ENCODE data around the gene KANK3. TPM values are rescaled to one million over a fixed set of nuclear protein-coding genes. Genes with fewer than 3 reads are reported as not detected.

KANK3 gene
- polyA plus RNA-seq, 1 donor (not counting 4 experiments of a cell fraction or from before 2014, with no cell fraction given), result 0.16 TPM

- peak within 1 kb of the TSS; percentile 55 for H3K27ac ChIP-seq (ENCODE audit: control insufficient read depth, insufficient read depth, low read length)
- peaks cover 3 to 17% of the 10 kb centered on the region in 2 experiments for H3K36me3 ChIP-seq (ENCODE audit: control insufficient read depth in 2 of 2, extremely low read depth in 1 of 2, insufficient read depth in 2 of 2, low read length in 2 of 2)
- H3K27me3 ChIP-seq (ENCODE audit: control insufficient read depth, extremely low read depth, insufficient read depth, low read length), result no peaks in the 10 kb centered on the region
- peaks cover 5% of the 10 kb centered on the region for H4K20me1 ChIP-seq (ENCODE audit: control insufficient read depth, extremely low read depth, insufficient read depth, low read length)
- TF ChIP-seq EZH2 (IDR thresholded peaks at IDR 0.05; ENCODE audit: low read length), result no peak
- peak in 2 of 3 experiments; percentile 20 to 27 for TF ChIP-seq CTCF (optimal IDR thresholded peaks at IDR 0.05 in 1 of 3, IDR thresholded peaks at IDR 0.05 in 1 of 3, conservative IDR thresholded peaks at IDR 0.05 in 1 of 3; ENCODE audit: extremely low read depth in 1 of 3, insufficient read depth in 2 of 3, low read length in 3 of 3)
- FAIRE-seq (no peak), DNase-seq (ENCODE audit: low read depth, low spot score) (no peak)
- H2AFZ ChIP-seq (ENCODE audit: control insufficient read depth, low read length), result peak within 1 kb of the TSS; percentile 40
- no peaks in the 10 kb centered on the region for H3K9me1 ChIP-seq (ENCODE audit: control insufficient read depth, extremely low read depth, insufficient read depth, low read length)
- peak within 1 kb of the TSS; percentile 71 for H3K9ac ChIP-seq (ENCODE audit: control insufficient read depth, extremely low read depth, insufficient read depth, low read length)
- H3K4me2 ChIP-seq (ENCODE audit: control insufficient read depth, extremely low read depth, insufficient read depth, low read depth, low read length), result peak within 1 kb of the TSS; percentile 89
- H3K9me3 ChIP-seq (ENCODE audit: control insufficient read depth, low read depth, low read length), result no peaks in the 10 kb centered on the region
- peak within 1 kb of the TSS; percentile 70 to 88 (median 74) for H3K4me3 ChIP-seq (ENCODE audit: control insufficient read depth in 2 of 3, extremely low read depth in 1 of 3, insufficient read depth in 2 of 3, low read depth in 1 of 3, low read length in 3 of 3)
- H3K4me1 ChIP-seq (ENCODE audit: control insufficient read depth, extremely low read depth, insufficient read depth, low read length), result peaks cover 41% of the 10 kb centered on the region
- no peaks in the 10 kb centered on the region for H3K79me2 ChIP-seq (ENCODE audit: control insufficient read depth, insufficient read depth, low read length)
- dilution Hi-C loops (cut with MboI; ENCODE audit: extremely low pct_ligation_motif_present, low sequenced_read_pairs), result no loop called here
Observed at GRCh38 chr19:8363803-8364771, 21.0 kb upstream of the KANK3 start, which contains the start of gene ANGPTL4. ANGPTL4 (plus strand) TSS chr19:8364155; CDS start chr19:8364322, 167 bp downstream.

- H3K4me1 ChIP-seq (ENCODE audit: control insufficient read depth, extremely low read depth, insufficient read depth, low read length), result peaks cover 34% of the 10 kb centered on the region
Observed at GRCh38 chr19:8361921-8362793, 19.1 kb upstream of the KANK3 start.

More at GRCh38 chr19:8361921-8362793, 19.1 kb upstream of the KANK3 start:
- Histone ChIP-seq H2AFZ (ENCODE audit: control insufficient read depth, low read length) (peak overlapping the region; percentile 24), H3K27ac (ENCODE audit: control insufficient read depth, insufficient read depth, low read length) (peak overlapping the region; percentile 83), H3K9me1 (ENCODE audit: control insufficient read depth, extremely low read depth, insufficient read depth, low read length) (no peaks in the 10 kb centered on the region), H3K4me2 (ENCODE audit: control insufficient read depth, extremely low read depth, insufficient read depth, low read depth, low read length) (peak overlapping the region; percentile 70), H3K27me3 (ENCODE audit: control insufficient read depth, extremely low read depth, insufficient read depth, low read length) (no peaks in the 10 kb centered on the region), H3K4me3 (ENCODE audit: control insufficient read depth in 2 of 3, extremely low read depth in 1 of 3, insufficient read depth in 2 of 3, low read depth in 1 of 3, low read length in 3 of 3) (peak overlapping the region in 1 of 3 experiments; percentile 41), H3K79me2 (ENCODE audit: control insufficient read depth, insufficient read depth, low read length) (no peaks in the 10 kb centered on the region), H3K36me3 (ENCODE audit: control insufficient read depth in 2 of 2, extremely low read depth in 1 of 2, insufficient read depth in 2 of 2, low read length in 2 of 2) (peaks cover 0 to 5% of the 10 kb centered on the region in 2 experiments), H4K20me1 (ENCODE audit: control insufficient read depth, extremely low read depth, insufficient read depth, low read length) (peaks cover 3% of the 10 kb centered on the region), H3K9me3 (ENCODE audit: control insufficient read depth, low read depth, low read length) (no peaks in the 10 kb centered on the region), H3K9ac (ENCODE audit: control insufficient read depth, extremely low read depth, insufficient read depth, low read length) (peak overlapping the region; percentile 59)
- DNase-seq (ENCODE audit: low read depth, low spot score) (peak; percentile 92), FAIRE-seq (peak; percentile 99)
- TF ChIP-seq EZH2 (IDR thresholded peaks at IDR 0.05; ENCODE audit: low read length), result no peak
- no peak for TF ChIP-seq CTCF (optimal IDR thresholded peaks at IDR 0.05 in 1 of 3, IDR thresholded peaks at IDR 0.05 in 1 of 3, conservative IDR thresholded peaks at IDR 0.05 in 1 of 3; ENCODE audit: extremely low read depth in 1 of 3, insufficient read depth in 2 of 3, low read length in 3 of 3)
- dilution Hi-C loops (cut with MboI; ENCODE audit: extremely low pct_ligation_motif_present, low sequenced_read_pairs), result no loop called here

Data from keratinocyte (primary cell).